ENCODE data around the gene LYST.

DNA sequence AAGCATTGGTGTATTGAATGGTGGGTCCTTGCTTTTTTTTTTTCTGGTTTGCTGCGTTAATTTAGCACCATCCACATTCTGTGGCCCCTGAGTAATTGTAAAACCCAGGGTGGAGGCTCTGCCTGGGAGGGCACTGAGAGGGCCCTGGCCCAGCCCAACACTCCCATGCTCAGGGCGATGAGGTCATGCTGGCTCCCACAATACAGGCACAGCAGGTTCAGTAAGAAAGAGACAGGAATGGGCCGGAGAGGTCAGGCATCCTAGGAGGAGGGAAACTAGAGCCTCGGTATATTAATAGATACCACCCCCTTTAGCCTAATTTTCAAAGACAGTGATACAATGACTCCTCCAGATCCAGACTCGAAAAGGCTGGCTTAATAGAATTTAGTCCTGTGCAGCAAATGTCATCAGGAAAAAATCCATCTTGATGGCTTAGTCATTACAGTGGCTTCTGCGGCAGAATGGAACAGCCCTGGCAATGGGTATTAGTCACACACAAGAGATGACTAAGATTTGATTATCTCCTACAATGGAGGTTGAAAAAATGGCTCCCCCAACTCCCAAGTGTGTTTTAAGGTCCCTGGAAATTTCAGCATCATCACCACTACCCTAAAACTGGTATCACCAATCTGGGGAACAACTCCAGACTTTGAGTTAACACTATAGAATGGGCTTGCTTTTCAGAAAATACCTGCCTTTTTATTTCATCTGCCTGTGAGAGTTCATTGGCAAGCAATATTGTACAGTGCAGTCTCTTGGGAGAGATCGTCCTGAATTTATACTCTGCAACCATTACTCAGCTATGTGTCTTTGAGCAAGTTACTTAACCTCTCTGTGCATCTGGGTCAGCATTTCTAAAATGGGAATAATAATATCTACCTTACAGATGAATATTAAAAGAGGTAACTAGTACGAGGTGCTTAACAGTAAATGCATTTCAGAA lies 43.9 kb upstream of the LYST start:
- TF ChIP-seq FOXM1 (IDR thresholded peaks at IDR 0.05; ENCODE audit: low read depth, low read length), result no peak
- TF ChIP-seq, protein P1, sequence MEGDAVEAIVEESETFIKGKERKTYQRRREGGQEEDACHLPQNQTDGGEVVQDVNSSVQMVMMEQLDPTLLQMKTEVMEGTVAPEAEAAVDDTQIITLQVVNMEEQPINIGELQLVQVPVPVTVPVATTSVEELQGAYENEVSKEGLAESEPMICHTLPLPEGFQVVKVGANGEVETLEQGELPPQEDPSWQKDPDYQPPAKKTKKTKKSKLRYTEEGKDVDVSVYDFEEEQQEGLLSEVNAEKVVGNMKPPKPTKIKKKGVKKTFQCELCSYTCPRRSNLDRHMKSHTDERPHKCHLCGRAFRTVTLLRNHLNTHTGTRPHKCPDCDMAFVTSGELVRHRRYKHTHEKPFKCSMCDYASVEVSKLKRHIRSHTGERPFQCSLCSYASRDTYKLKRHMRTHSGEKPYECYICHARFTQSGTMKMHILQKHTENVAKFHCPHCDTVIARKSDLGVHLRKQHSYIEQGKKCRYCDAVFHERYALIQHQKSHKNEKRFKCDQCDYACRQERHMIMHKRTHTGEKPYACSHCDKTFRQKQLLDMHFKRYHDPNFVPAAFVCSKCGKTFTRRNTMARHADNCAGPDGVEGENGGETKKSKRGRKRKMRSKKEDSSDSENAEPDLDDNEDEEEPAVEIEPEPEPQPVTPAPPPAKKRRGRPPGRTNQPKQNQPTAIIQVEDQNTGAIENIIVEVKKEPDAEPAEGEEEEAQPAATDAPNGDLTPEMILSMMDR (IDR thresholded peaks at IDR 0.05 in 2 of 3, conservative IDR thresholded peaks at IDR 0.05 in 1 of 3; ENCODE audit: control insufficient read depth in 2 of 3, extremely low read depth in 1 of 3, insufficient read depth in 1 of 3, low read depth in 3 of 3, low read length in 3 of 3), result no peak
- TF ChIP-seq ZNF24 (IDR thresholded peaks at IDR 0.05), result no peak
- TF ChIP-seq ZBTB40 (IDR thresholded peaks at IDR 0.05; ENCODE audit: borderline replicate concordance), result no peak
- no peak for TF ChIP-seq SIN3A (IDR thresholded peaks at IDR 0.05; ENCODE audit: low read depth, low read length)
- 0 out of 2 replicates have a peak, but pooled peaks have one; percentile 42 for TF ChIP-seq YY1 (IDR thresholded peaks at IDR 0.05; ENCODE audit: low read depth, low read length)
- TF ChIP-seq ZNF217 (IDR thresholded peaks at IDR 0.05), result no peak
- no peak for TF ChIP-seq EZH2 (IDR thresholded peaks at IDR 0.05; ENCODE audit: borderline replicate concordance, control insufficient read depth, low read depth, low read length)
